Putamen (tissue), 1 donor: ENCODE measurements around the gene IDH1.
"Not testable (repeated sequence)": the region's sequence is repeated elsewhere in the genome, so short reads cannot be mapped to it uniquely, and the experiment has no call there.

Experiments used
- DNase-seq: peaks from one replicate; pipeline ENCODE4 v3.0.0-alpha.2; 2016; ENCODE audit warnings: low spot score

IDH1 gene

DNA sequence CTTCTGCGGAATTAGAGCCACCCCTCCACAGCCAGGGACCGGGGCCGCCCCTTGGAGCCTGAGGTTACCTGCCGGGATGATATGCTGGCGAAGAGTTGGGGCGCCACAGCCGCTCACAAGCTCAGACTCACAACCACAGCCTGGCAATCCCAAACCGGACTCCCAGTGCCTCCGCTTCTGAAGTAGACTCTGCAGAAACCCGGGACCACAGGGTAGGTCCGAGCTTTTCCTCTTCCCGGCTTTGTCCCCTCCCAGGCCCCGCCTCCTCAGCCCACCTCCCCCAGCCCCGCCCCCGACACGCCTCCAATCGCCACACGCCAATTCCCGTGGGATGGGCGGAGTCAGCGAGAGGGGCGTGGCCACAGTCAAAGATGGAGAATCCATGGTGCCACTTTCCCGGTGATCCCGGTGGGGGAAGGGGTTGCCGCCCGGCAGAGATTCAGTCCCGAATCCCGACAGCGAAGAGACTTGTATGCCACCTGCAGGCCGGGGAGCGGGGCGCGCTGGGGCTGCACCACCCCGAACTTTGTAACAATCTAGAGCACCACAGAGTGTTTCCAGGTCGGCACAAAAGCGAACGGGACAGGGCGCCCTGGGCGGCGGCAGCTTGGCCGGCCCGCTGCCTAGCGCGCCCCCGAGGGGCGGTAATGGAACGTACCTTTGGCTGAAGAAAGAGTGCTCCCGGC is at the start of gene IDH1:
Gene IDH1, minus strand, starts transcription at position 201 of the 686 bp plus-strand sequence. CDS start 3,520 bp downstream, outside the sequence.
- DNase-seq: peak; percentile 97

DNA sequence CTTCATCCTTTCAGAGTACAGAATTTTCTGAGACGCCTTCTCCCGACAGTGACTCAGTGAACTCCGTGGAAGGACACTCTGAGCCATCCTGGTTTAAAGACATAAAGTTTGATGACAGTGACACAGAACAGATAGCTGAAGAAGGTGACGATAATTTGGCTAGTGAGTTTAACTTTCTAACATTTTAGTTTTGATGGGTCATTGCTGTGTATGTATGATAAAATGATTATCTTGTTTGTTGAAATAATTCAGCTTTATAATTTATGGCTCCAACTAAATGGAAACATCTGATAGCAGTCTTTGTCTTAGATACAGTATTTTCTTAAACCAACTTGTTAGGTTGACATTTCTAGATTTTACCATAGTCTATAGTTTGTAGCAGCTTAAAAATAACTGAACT is 49.3 kb upstream of the IDH1 start:
- DNase-seq: no peak

DNA sequence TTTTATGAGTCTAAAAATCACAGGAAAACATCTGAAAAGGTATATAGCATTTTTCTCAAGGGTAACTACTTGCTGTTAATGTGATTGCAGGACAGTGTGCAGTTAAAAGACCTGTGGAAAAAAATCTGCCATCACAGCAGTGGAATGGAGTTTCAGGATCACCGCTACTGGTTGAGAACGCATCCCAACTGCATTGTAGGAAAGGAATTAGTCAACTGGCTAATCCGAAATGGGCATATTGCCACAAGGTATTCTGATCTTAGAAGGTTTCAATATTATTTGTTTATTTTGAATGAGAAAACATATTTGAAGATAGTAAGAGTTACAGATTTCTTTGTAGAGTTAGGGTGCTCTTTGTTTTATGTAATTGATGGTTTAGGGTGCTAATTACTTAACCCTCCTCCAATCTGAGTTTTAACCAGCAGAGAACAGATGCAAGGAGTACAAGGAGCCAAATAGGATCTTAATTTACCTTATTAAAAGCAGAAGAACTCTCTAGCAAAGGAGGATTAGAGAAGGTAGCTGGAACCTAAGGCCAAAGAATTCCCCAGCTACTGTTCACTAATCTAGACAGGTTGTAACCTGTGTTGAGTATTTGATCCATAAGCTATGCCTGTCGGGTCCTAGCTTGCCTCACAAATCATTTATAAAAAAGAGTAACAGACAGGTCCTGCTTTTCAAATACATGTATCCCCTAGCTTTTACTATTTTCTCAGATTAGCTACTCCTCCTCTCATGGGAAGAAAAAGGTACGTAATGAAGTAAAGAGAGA is 46.2 kb upstream of the IDH1 start:
- no peak for DNase-seq

DNA sequence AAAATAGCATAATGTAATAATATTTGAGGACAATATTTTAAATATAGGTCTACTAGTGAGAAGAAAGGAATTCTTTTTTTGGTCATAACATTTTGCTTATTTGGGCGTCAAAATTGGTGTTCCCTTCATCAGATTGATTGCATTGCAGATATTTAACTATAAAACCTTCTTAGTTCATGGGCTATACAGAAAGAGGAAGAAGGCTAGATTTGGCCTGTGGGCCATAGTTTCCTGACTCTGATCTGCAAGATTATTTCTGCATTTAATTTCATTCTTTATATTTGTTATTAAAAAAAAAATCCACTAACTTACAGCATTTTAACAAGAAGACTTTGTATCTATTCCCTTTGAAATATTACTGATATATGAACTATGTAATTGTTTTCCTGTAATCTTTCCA is 43.1 kb upstream of the IDH1 start:
- DNase-seq: no peak

DNA sequence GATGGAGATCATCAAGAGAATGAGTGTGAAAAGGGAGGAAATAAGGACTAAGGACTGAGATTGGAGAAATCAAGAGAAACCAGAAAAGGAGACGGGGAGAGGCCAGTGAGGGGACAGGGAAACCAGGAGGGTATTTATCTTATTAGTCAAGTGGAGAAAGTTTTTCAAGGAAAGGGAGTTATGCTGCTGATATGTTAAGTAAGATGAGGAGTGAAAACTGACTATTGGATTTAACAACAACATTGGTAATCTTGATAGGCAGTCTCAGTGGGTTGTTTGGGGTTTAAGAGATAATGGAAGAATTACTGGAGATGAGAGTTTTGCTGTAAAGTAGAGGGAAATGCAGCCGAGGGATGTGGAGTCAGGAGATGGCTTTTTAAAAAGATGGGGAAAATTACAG is 41.7 kb upstream of the IDH1 start:
- no peak for DNase-seq

DNA sequence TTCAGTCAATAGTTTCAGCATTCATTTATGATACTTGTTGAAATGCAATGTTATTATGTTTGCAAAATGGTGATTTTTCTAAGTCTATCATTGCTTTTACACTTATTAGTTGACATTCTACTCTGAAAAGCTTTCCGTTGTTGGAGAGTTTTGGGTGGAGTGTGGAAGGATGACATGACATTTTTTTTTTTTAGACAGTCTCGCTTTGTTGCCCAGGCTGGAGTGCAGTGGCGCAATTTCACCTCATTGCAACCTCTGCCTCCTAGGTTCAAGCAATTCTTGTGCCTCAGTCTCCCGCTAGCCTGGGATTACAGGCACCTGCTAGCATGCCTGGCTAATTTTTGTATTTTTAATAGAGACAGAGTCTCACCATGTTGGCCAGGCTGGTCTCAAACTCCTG is 41.0 kb upstream of the IDH1 start:
- no peak for DNase-seq

DNA sequence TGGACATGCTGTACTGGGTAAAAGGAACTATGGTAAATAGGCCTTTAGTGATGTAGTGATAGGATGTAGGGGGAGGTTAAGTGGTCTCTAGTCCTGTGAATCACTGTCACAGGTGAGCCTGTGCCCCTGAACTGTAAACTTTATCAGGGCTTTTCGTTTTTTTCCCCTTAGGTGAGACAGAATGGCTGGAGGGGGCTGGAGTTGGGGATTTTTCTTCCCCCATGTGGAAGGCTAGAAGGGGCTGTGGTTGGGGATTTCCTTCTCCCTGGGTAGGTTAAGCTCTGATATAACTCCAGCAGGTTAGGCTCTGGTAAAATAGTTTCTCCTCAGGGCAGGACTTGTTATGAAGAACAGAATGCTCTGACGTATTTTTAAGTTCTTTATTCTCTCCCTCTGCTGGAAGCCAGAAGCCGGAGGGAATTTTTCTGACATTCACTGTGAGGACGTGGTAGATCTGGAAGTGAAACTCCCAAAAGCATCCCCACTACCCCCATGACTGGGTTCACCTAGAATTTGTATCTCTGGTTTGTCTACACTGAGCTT is 39.7 kb upstream of the IDH1 start:
- DNase-seq: no peak

DNA sequence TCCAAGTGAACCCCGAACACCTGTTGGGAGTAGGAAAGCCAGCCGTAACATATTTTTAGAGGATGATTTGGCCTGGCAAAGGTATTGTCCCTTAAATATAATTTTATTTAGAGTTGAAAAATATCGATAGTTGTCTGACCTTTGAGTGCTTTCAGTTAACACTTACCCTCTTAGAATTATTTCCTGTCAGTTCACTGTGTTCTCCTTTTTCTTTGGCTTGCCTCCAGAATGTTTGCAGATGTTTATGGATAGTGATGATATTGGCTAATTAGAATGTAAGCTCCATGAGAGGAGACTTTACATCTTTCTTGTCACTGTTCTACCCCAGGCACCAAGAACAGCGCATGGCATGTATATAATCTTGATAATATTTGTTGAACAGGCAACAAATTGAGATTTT is 31.0 kb upstream of the IDH1 start:
- no peak for DNase-seq

DNA sequence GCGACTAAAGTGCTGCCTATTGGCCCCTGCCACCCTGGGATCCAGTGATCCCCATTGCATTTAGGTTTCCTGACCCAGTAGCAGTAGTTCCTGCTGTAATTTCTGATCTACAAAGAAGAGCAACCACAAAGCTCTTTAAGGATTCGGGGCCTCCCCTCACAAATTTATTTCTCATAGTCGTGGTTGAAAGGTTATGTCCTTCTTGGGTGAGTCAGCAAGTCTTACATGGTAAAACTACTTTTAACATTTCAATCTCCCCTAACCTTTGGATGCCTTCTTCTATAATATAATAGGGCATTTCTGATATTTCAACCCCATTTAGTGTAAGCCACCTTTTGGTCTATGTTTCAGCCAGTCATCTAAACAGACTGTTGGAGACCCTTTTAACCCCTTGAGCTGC is 26.1 kb upstream of the IDH1 start:
- DNase-seq: no peak

DNA sequence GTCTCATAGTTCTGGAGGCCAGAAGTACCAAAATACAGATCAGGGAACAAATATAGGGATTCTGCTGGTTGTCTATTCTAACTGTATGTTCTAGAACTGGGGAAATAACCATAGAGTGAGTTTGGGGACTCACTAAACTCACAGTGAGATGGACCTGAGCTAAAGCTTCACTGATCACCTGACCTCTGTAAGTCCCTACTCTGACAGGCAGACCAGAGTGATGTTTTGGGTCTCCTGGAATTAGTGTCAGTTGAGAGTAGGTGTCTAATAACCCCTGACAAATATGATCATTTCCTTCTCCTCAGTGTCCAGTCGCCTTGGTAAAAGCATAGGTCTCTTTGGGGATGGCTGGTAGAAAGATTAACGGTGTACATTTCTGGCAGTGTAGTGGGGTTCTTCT is 25.4 kb upstream of the IDH1 start:
- no peak for DNase-seq

DNA sequence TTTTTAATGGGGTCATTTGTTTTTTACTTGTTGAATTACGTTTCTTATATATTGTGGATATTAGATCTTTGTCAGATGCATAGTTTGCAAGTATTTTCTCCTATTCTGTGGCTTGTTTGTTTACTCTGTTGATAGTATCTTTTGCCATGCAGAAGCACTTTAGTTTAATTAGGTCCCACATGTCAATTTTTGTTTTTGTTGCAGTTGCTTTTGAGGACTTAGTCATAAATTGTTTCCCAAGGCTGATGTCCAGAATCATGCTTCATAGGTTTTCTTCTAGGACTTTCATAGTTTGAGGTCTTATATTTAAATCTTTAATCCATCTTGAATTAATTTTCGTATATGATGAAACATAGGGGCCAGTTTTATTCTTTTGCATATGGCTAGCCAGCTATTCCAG is 24.4 kb upstream of the IDH1 start:
- DNase-seq: no peak

DNA sequence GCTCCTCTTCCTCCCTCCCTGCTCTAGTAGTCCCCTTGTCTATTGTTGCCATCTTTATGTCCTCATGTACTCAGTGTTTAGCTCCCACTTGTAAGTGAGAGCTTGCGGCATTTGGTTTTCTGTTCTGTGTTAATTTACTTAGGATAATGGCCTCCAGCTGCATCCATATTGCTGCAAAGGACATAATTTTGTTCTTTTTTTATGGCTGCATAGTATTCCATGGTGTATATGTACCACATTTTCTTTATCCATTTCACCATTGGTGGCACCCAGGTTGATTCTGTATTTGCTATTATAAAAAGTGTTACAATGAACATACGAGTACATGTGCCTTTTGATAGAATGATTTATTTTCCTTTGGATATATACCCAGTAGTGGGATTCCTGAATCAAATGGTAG is 23.7 kb upstream of the IDH1 start:
- no peak for DNase-seq

DNA sequence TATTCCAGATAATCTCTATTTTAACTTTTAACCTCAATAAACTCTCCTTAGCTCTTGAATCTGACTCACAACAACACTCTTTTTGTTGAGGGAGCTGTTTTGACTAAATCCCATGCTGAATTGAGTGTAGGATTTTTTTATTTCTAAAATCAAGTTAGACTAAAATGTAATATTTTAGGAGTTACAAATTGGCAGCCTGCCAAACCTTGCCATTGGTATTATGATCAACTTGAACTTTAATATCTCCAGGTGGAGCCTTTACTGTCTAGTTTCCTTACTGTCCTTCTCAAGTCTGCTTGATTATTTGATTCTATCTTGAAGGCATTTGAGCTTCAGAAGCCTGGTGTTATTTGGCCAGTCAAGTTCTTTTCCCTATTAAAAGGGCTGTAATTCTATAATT is 19.9 kb upstream of the IDH1 start:
- no peak for DNase-seq

DNA sequence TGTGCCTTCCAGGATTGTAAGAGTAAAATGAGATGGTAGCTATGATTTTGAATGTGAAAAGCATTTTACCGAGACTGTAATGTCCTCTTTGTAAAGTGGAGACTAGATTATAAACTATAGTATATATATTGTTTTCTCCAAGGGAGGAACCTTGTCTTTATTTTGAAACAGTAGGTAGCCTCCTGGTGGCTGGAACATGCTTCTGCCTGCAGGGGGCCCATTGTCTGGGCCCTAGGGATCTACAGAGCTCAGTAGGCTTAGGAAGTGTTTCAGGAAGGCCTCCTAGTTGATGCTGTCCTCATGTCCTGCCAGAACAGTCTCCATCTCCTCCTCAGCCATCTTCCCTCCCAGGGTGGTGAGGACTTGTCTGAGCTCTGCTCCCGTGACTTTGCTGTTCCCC is 14.2 kb upstream of the IDH1 start:
- DNase-seq: no peak

DNA sequence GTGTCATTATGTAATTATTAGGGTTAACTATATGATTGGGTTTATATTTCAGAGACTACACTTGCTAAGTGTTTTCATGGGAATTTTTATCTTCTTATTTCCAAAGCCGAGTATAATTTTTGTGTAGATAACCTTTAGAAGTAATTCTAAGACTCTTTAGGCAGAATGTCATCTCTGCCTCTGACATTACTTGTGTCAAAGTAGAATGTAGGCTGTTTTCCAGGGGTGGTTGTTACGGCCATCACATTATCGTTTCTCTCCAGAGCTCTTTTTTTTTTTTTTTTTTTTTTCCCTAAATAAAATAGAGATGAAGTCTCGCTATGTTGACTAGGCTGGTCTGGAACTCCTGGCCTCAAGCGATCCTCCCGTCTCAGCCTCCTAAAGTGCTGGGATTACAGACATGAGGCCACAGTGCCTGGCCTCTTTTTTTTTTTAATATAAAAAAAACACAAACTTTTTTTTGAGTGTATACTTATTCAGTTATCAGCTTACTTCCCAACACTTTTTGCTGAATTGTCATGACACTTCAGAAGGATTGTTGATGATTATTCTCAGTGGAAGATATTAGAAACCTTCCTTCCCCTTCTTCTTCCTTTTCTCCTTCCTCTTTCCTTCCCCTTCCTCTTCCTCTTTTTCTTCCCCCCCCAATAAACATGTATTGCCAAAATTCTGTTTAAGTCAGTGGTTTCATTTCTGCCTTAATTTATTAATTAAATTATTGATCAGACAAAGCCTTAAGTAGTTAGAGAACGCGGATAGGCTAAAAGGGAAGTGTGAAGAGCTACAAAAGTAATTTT is 13.5 kb upstream of the IDH1 start:
- no peak for DNase-seq

DNA sequence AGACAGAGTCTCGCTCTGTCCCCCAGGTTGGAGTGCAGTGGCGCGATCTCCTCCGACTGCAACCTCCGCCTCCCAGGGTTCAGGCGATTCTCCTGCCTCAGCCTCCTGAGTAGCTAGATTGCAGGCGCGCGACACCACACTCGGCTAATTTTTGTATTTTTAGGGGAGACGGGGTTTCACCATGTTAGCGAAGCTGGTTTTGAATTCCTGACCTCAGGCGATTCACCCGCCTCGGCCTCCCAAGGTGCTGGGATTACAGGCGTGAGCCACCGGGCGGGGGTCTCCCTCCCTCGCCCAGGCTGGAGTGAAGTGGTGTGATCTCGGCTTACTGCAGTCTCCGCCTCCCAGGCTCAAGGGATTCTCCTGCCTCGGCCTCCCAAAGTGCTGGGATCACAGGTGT is 12.7 kb upstream of the IDH1 start:
- DNase-seq: not testable (repeated sequence)

DNA sequence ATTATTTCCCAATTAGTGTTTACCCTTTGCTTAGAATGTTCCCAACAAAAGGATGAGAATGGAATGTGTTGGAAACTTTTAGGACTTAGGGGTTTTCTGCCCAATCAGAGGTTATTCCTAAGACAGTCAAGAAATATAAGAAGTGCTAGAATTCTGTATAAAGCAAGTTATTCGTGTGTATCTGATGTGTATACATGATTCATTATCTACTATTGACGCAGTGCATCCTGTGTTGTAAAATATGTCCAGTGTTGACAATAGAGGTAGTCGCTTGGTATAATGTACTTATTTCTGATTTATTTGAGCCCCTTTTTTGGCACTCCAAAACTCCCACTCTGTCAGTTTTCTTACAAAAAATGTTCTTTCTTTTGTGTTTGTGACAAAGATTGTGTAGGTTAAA is 12.1 kb upstream of the IDH1 start:
- DNase-seq: no peak

DNA sequence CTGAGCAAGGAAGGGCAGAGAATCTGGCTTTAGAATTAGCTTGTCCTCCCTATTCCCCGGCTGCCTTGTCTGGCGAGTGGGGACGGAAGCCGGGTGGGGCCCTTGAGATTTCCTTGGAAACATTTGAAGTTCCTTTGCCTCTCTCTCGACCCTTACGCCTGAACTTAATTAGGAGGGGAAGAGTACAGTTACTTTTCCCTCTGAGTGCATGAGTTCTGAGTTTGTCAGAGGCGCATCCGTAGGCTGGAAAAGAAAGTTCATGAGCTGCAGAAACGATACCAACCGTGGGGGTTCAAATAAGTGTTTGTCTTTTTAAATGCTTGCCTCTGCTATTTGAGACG is 11.7 kb upstream of the IDH1 start:
- DNase-seq: peak; percentile 24

DNA sequence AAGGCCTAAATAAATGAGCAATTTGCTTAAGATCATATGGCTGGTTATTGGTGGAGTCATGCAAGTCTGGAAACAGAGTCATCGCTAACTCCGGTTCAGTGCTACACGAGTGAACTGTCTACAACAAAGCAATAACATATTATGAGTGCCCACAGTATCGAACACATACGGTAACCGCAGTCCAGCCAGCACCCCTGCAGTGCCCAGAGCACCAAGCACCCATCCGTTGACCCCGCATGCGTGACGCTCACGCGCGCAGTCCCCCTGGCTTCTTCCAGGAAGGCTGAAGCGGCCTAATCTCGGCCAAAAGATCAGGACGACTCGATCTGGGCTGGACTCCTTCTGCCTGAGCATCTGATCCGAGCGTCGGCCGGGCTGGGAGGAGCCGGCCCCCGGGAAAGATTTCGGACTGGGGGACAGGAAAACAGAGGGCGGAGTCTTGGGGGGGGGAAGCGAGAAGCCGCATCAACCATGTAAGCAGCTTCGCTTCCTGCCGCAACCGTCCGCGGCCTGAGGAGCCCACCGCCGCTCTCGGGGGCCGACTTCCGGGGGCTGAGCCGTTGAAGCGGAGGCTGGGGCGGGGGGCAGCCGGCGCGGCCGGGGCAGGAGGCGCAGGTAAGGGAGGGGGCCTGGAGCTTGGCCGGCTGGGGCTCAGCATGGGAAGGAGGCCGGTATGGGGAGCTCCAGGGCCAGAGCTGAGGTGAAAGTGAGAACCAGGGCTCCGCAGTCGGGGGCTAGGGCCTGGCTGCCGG is 11.1 kb upstream of the IDH1 start, which contains the start of gene PIKFYVE:
Gene PIKFYVE, plus strand, starts transcription at position 455 of the 752 bp plus-strand sequence. CDS start 5,265 bp downstream, outside the sequence.
- peak; percentile 99 for DNase-seq

DNA sequence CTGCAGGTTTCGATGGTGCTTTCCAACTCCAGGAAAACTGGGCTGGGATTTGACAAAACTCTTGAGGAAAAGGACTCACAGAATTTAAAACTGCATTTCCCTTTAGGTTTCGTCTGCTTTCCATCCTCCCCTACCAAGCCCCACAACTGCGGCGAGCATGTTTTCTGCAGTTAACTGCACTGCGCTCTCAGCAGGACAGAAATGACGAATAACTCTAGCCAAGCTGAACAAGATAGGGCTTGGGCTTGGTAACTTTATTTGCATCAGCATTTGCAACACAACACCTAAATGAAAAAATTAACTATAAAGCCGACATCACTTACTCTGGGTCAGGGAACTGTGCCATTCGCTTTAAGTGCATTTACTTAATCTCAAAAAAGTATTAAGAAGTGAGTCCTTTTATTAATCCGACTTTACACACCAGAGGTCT is 10.5 kb upstream of the IDH1 start:
- DNase-seq: no peak

DNA sequence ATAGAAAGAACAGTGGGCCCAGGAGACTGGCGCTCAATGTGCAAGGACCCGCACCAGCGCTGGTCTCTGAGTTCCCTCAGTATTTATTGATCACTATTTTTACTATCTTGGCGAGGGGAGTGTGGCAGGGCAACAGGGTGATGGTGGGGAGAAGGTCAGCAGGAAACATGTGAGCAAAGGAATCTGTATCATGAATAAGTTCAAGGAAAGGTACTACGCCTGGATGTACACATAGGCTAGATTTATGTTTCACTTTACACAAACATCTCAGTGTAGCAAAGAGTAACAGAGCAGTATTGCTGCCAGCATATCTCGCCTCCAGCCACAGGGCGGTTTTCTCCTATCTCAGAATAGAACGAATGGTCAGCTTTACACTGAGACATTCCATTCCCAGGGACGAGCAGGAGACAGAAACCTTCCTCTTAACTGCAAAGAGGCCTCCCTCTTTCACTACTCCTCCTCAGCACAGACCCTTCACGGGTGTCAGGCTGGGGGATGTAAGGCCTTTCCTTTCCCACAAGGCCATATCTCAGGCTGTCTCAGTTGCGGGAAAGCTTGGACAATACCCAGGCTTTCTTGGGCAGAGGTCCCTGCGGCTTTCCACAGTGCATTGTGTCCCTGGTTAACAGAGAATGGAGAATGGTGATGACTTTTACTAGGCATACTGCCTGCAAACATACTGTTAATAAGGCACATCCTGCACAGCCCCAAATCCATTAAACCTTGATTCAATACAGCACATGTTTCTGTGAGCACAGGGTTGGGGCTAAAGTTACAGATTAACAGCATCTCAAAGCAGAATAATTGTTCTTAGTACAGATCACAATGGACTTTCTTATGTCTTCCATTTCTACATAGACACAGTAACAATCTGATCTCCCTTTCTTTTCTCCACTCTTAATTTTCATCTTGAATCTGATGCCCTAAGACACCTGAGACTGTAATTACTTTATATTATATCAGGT is 2.3 kb upstream of the IDH1 start:
- not testable (repeated sequence) for DNase-seq
